Ammon's horn (tissue), 1 donor: ENCODE results near the gene SLC25A31.
A peak's percentile ranks its signal among the peaks of the same experiment; 100 is the strongest.

ENCODE experiments used
- DNase-seq: peaks from one replicate; pipeline ENCODE4 v3.0.0-alpha.2; 2016; ENCODE audit warnings: low spot score

SLC25A31 gene

DNA sequence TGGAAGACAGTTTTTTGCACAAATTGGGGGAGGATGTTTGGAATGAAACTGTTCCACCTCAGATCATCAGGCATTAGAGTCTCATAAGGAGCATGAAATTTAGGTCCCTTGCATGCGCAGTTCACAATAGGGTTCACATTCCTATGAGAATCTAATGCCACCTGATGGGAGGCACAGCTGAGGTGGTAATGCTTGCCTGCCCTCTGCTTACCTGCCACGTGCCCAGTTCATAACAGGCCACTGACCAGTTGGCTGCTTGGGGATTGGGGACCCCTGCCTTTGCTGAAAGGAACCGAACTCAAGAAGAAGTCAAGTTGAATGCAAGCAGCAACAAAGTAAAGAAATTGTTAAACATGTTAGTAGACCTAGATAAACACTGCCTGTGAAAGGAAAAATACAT is 47.3 kb downstream of the SLC25A31 start:
- DNase-seq, result no peak

DNA sequence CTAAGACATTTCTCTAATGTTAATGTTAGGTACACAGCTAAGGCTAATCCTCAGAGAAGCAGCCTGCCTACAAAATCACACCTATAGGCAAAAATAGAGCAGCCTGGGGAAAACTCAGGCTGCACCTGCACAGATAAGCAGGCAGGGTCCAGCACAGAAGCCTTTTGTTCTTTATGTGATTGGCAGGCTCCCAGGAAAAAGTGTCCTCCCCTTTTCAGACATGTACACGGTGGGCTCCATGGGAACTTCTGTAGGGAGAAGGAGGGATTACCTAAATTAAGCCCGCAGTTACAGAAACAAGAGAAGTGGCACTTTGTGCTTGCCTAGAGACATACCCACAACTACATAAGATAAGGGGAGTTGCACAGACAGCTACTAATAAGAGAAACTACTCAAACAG is 47.9 kb downstream of the SLC25A31 start:
- no peak for DNase-seq

DNA sequence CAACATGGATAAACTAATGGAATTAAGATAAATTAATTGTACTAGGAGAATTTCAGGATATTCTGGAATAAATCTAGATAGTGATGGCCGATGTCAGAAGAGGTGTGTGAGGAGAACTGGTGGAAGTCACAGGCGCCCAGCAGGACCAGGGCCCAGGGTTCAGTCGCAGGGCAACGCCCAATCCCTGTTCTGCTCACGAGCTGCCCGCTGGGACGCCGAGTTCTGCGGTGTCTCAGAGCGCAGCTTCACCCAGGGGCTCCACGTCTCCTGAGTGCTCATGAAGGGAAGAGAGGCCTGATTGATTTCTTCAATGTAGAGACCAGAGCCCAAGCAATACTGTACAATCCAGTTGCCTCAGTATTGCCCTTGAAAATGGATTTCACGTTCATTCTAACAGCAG is 50.4 kb downstream of the SLC25A31 start:
- no peak for DNase-seq

DNA sequence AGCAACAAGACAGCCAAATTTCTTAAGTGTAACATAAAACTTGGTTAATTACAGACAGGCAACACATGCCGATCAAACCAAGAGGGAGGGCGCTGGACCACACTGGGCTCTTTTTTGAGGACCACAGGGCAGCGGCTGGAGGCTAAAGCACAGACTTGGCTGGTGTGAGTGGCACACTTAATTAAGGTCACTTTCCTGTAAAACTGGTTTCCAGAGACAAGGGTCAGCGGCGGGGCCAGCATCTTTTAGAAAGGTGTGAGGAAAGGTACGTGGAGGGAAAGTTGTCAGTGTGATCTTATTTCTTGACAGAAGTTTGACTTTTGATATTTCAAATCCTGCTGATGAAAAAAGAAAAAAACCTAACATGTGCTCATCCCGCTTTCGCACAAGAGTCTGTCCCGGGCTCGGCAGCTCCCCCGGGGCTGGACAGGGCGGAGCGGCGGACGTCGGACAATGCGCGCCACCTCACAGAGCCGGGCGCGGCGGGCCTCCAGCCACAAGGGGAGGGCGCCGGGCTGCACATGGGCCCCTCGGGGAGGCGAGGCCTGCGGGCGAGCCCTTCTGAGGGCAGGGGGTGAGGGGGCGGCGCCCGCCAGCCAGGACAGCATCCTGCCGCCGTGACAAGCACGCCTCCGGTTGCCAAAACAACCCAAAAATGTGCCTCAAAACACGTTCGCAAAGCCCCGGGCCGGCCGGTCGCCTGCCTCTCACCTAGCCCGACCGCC is 51.3 kb downstream of the SLC25A31 start:
- peak; percentile 33 for DNase-seq

DNA sequence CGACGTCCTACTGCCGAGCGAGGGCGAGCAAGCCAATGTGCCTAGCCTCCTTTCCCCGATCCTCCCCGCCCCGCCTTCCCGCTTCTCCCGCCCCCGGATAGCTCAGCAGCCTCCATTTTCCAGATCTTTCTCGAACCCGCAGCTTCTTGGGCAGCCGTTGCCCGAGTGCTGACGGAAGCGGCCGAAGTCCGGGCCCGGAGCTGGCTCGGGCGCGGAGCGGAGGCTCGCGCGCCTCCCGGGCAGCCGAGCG is 51.8 kb downstream of the SLC25A31 start:
- peak; percentile 85 for DNase-seq

DNA sequence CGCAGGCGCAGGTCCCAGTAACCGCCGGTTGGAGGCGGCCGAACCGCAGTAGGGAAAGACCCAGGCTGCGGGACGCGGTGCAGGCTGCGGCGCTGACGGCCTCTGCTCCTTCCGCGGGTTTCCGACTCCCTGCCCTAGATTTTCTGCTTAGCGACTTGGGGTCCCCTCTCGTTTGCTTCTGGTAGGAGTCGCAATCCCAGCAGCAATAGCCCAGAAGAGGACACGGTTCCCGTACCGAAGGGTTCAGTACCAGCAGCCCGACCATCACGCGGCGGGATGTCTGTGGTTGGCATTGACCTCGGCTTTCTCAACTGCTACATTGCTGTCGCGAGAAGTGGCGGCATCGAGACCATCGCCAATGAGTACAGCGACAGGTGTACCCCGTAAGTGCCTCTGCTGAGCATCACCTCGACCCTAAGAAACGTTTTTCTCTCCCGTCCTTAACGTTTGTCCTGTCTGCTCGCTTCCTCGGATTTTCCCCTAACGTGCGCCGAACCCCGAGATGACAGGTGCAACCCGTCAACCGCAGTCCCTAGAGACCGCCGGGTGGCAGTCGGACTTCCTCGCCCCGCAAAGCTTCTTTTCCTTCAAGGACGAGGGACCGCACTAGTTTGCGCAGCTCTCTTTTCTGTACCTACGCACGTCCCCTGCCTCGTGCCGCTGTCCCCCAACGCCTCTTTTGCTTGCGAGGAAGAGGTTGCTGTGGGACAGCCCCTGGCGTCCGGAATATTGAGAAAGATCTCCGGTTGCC is 52.2 kb downstream of the SLC25A31 start, which contains the start of gene HSPA4L:
Gene HSPA4L, plus strand, starts transcription at position 48 of the 751 bp plus-strand sequence. Its CDS starts 229 bp downstream, at position 277.
- DNase-seq, result peak; percentile 65

DNA sequence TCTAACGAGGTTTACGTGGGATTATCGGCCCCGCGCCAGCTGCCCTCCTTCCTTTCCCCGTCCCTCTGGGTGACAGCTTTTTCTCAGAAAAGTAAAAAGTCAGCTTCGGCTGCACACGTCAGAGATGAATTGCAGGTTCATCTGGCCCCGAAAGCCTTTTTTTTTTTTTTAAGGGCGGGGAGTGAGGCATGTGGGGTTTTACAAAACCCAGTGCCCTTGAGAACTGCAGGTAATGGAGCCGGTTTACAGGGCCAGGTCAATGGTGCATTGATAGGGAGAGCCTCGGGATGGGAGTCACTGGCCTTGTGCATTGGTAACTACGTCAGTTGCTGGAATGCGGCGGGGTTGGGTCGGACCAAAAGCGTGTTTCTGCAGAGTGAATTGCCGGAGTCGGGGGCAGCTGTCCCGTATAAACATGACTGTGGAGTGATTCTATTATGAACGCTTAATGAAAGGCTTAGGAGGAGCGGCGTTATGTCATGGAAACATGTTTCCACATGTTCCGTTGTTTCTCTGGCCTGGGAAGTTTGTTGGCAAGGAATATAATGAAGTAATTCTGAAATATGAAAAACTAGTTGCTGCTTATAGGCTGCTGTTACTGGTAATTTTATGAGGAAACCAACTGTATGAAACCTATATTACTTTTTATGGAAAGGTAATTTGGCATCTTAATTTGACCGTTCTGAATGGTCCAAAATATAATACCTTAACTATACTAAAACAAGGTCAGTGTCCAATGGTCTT is 53.0 kb downstream of the SLC25A31 start:
- peak; percentile 70 for DNase-seq

DNA sequence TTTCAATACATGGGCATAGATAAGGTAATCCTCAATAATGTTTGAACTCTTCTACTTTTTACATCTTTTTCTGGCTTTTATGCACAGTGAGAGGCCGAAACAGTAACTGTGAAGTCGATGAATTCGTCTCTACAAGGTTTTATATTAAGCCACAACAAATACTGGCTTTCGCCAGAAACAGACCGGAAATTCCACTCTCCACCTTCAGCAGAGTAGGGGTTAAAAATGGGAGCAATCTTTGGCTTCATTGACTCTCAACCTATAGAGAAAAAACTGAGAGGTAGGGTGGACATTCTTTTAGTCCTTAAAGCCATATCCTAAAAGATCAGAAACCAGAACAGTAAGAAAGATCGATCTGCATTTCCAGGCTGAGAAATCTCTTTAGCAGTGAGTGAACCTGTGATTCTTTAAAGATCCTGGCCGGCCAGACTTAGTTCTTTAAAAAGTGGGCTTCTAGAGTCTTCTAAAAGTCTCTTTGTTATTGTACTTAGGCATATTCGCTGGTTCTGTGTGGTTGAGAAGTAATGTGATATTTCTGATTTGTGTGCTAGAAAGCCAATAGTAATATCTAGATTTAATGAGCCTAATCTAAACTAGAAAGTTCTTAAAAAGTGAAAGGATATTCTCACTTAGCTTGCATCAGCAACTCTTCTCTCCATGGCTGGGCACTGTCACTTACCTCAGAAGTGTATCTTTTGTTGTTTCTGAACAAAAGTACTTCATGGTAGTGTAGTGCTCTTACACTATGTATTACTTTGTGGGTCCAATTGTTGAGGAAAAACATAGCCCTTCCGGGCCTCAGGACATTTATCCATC is 54.0 kb downstream of the SLC25A31 start:
- DNase-seq, result no peak

DNA sequence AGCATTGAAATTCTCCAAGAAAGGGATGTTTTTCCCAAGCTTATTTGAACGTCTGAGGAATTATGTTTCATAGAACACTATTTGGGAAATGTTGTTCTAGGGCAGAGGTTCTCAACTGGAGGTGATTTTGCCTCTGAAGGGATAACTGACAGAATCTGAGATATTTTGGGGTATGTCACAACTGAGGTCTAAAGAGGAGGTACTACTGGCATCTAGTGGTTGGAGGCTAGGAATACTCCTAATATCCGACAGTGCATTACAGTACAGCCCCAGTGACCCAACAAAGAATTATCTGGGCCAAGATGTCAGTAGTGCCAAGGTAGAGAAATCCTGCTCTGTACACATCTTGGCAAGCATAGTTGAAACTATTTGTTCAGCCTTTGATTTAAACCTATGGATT is 58.3 kb downstream of the SLC25A31 start:
- DNase-seq, result no peak

DNA sequence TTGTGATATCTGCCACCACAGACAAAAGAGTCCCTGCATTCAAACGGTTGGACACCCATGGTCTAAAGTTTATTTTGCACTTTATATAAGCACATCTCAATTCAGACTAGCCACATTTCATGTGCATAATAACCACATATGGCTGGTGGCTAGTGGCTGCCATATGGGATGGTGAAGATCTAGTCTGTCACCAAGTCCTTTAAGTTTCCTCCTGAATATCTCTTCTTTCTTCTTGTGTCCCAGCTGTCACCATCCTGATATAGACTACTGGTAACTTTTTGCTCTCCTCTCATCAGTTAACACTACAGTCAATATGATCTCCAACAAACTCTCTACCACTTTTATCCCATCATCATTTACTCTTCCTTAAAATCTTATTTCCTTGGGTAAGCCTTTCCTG is 61.2 kb downstream of the SLC25A31 start:
- no peak for DNase-seq

DNA sequence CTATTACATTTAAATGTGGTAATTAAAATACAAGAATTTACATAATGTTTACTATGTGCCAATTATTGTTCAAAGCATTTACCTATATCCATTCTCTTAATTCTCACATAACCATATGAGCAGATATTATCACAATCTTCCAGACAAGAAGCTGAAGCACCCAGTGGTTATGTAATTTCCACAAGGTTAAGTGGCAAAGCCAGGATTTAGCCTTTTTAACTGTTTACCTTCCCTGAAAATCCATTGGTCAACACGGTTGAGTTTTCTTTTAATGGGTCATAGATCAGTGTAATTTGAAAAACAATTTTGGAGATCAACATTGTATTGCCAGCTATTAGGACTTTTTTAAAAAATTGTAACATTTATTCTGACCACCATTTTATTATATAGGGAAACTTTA is 63.3 kb downstream of the SLC25A31 start:
- DNase-seq, result no peak

DNA sequence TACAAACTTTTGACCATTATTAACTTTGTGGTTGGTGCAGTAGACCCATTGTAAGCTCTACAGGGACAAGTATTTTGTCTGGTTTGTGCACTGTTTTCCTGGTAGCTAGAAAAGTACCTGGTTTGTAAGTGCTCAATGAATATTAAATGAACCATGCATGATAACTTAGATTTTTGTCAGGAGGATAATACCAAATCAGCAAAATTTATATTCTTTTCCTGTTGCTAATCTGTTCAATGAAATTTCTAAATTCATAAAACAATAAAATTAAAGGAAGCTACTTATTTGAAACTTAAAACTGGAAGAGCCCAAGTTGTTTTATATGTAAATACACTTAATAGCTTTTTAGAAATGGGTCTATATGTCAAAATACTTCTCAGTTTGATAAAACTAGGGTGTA is 69.5 kb downstream of the SLC25A31 start:
- no peak for DNase-seq

DNA sequence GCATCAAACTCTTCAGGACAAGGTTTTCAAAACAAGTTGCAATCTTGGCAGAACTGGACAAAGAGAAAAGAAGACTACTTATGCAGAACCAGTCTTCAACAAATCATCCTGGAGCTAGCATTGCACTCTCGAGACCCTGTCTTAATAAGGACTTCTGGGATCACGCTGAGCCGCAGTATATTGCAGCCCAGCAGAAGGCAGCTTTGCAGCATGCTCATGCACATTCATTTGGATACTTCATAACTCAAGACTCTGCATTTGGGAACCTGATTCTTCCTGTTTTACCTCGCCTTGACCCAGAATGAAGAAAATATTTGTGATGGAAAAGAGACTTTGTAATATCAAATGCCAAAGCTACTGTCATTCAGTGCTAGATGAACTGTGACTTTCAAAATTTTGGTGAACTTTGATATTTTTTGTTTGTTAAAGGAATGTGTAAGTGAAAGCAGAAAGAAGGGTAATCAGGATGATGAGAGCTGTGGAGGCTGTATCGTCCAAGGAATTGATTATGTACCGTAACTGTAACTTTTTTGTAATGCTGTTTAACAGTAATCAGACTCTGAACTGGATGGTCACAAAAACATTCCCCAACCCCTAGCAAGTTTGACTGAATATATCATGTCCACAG is 79.1 kb downstream of the SLC25A31 start:
- no peak for DNase-seq

DNA sequence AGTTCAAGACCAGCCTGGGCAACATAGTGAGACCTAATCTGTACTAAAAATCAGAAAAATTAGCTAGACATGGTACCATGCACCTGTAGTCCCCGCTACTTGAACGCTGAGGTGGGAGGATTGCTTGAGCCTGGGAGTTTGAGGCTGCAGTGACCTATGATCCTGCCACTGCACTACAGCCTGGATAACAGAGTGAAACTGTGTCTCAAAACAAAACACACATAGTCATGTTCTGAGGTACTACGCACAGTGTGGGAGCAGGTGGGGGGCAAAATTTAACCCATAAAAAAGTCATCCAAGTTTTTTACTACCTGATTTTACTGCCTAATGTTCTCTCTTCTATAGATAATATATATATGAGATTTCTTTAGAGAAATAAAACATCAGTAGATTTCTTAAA is 80.4 kb downstream of the SLC25A31 start:
- no peak for DNase-seq

DNA sequence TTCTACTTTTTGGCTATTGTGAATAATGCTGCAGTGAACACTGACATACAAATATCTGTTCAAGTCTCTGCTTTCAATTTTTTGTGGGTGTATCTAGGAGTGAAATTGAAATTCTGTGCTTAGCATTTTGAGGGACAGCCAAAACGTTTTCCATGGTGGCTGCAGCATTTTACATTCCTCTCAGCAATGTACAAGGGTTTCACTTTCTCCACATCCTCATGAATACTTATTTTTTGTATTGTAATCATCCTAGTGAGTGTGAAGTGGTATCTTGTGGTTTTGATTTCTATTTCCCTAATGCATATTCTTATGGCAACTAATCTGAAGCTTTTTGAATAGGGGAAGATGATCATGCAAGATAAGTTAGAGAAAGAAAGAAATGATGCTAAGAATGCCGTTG is 92.2 kb downstream of the SLC25A31 start:
- DNase-seq, result no peak
